ENCODE data around the gene ABI2.
"Not testable (repeated sequence)": the region's sequence is repeated elsewhere in the genome, so short reads cannot be mapped to it uniquely, and the experiment has no call there.

Gene ABI2

GRCh38 chr2:203354966-203355365 is 26.8 kb downstream of the ABI2 start:
- DNase-seq (ENCODE audit: low read depth): no peak

GRCh38 chr2:203359450-203359849 is 31.3 kb downstream of the ABI2 start:
- DNase-seq (ENCODE audit: low read depth): no peak

GRCh38 chr2:203360833-203361430 is 32.7 kb downstream of the ABI2 start:
- DNase-seq (ENCODE audit: low read depth): no peak

GRCh38 chr2:203361495-203361894 is 33.3 kb downstream of the ABI2 start:
- no peak for DNase-seq (ENCODE audit: low read depth)

- DNase-seq (ENCODE audit: low read depth): no peak
Observed at GRCh38 chr2:203361922-203362321, 33.7 kb downstream of the ABI2 start.

- no peak for DNase-seq (ENCODE audit: low read depth)
Observed at GRCh38 chr2:203366639-203367466, 38.7 kb downstream of the ABI2 start.

- not testable (repeated sequence) for DNase-seq (ENCODE audit: low read depth)
Observed at GRCh38 chr2:203372706-203373105, 44.5 kb downstream of the ABI2 start.

GRCh38 chr2:203376173-203376572 is 48.0 kb downstream of the ABI2 start:
- no peak for DNase-seq (ENCODE audit: low read depth)

GRCh38 chr2:203379156-203379555 is 51.0 kb downstream of the ABI2 start:
- no peak for DNase-seq (ENCODE audit: low read depth)

- DNase-seq (ENCODE audit: low read depth): no peak
Observed at GRCh38 chr2:203383038-203383437, 54.8 kb downstream of the ABI2 start.

GRCh38 chr2:203388153-203388552 is 60.0 kb downstream of the ABI2 start:
- DNase-seq (ENCODE audit: low read depth): not testable (repeated sequence)

GRCh38 chr2:203394519-203395227 is 66.5 kb downstream of the ABI2 start:
- no peak for DNase-seq (ENCODE audit: low read depth)

- no peak for DNase-seq (ENCODE audit: low read depth)
Observed at GRCh38 chr2:203395858-203396257, 67.7 kb downstream of the ABI2 start.

- DNase-seq (ENCODE audit: low read depth): no peak
Observed at GRCh38 chr2:203396667-203397066, 68.5 kb downstream of the ABI2 start.

GRCh38 chr2:203399031-203399430 is 70.8 kb downstream of the ABI2 start:
- no peak for DNase-seq (ENCODE audit: low read depth)

GRCh38 chr2:203400805-203401585 is 72.8 kb downstream of the ABI2 start:
- DNase-seq (ENCODE audit: low read depth): no peak

- DNase-seq (ENCODE audit: low read depth): peak; percentile 35
Observed at GRCh38 chr2:203404996-203405395, 76.8 kb downstream of the ABI2 start.

- DNase-seq (ENCODE audit: low read depth): peak; percentile 44
Observed at GRCh38 chr2:203407496-203407895, 79.3 kb downstream of the ABI2 start.

- DNase-seq (ENCODE audit: low read depth): peak; percentile 65
Observed at GRCh38 chr2:203412546-203413331, 84.5 kb downstream of the ABI2 start.

- DNase-seq (ENCODE audit: low read depth): no peak
Observed at GRCh38 chr2:203413796-203414195, 85.6 kb downstream of the ABI2 start.

- no peak for DNase-seq (ENCODE audit: low read depth)
Observed at GRCh38 chr2:203418271-203418670, 90.1 kb downstream of the ABI2 start.

Data from fibroblast of gingiva (primary cell).